Neural crest cell (in vitro differentiated cells): ENCODE results near the gene CHKA. TPM values are rescaled to one million over a fixed set of nuclear protein-coding genes. Genes with fewer than 3 reads are reported as not detected.

Experiments
- DNase-seq: peaks from one replicate; pipeline ENCODE4 v3.0.0; 2021; ENCODE audit warnings: low read depth, mixed read lengths, low spot score
- H3K27ac Mint-ChIP-seq: one replicate; pipeline ENCODE4 v1.8.0; 2021; ENCODE audit warnings: mild to moderate bottlenecking, mixed read lengths; ENCODE audit not compliant: unreplicated experiment
- H3K27me3 Mint-ChIP-seq: 2 replicates; pipeline ENCODE4 v1.8.0; 2021; ENCODE audit warnings: low read depth, mild to moderate bottlenecking, mixed read lengths
- H3K36me3 Mint-ChIP-seq: 2 replicates; pipeline ENCODE4 v1.8.0; 2021; ENCODE audit warnings: low read depth, mild to moderate bottlenecking, mixed read lengths
- H3K4me1 Mint-ChIP-seq: 2 replicates; pipeline ENCODE4 v1.8.0; 2021; ENCODE audit warnings: mixed read lengths
- H3K4me3 Mint-ChIP-seq: one replicate; pipeline ENCODE4 v1.8.0; 2021; ENCODE audit warnings: mild to moderate bottlenecking, mixed read lengths
- H3K9me3 Mint-ChIP-seq: 2 replicates; pipeline ENCODE4 v1.8.0; 2021; ENCODE audit warnings: mixed read lengths
- CTCF ChIP-seq: fragments of 200-600 bp; sonication (generic); conservative IDR thresholded peaks from 2 replicates; pipeline ENCODE4 v1.5.0; 2021; ENCODE audit warnings: antibody characterized with exemption, mild to moderate bottlenecking
- total RNA-seq: library from RNA; stranded (reverse); gene quantifications from 2 replicates; pipeline ENCODE4 v1.2.1, GENCODE V29; 2021

Gene CHKA
- total RNA-seq, 1 donor from 2014 or later = 44.2 TPM

DNA sequence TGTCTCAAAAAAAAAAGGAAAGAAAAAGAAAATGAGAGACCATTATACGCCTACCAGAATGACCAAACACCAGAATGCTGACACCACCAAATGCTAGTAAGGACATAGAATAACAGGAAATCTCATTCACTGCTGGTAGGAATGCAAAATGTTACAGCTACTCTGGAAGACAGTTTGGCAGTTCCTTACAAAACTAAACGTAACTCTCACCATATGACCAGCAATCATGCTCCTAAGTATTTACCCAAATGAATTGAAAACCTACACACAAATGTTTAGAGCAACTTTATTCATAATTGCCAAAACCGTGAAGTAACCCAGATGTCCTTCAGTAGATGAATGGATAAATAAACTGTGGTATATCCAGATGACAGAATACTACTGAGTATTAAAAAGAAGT lies 7.2 kb downstream of the CHKA start:
- Mint-ChIP-seq H3K4me1 (peaks cover 21% of the 10 kb centered on the region), H3K9me3 (no peaks in the 10 kb centered on the region), H3K27ac (no peak overlapping the region)

DNA sequence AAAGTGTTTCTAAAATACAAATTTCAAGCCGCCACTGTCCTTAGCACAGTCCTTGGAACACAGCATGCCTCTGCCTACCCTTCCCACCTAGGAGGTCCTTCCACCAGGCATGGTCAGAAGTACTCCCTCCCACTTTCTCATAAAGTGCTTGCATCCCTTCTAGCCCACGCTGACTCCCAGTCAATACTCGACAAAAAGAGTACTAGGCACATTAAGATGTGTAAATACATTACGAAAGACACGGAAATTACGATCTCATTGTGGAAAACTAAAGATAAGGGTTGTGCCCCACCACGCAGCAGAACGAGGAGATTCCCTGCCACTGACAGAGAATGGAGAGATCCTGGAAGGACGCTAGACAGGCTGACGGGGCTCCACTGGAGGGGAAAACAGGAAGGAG lies 13.5 kb downstream of the CHKA start:
- Mint-ChIP-seq H3K4me3 (no peak overlapping the region), H3K27me3 (no peaks in the 10 kb centered on the region), H3K36me3 (peaks cover 3% of the 10 kb centered on the region), H3K9me3 (no peaks in the 10 kb centered on the region), H3K4me1 (peaks cover 14% of the 10 kb centered on the region), H3K27ac (no peak overlapping the region)
- DNase-seq = no peak
- TF ChIP-seq CTCF = no peak

More for the DNA sequence above, 7.2 kb downstream of the CHKA start:
- TF ChIP-seq CTCF = no peak
- no peak overlapping the region for H3K4me3 Mint-ChIP-seq
- no peaks in the 10 kb centered on the region for H3K36me3 Mint-ChIP-seq
- DNase-seq = no peak
- H3K27me3 Mint-ChIP-seq = no peaks in the 10 kb centered on the region

- H3K4me1 Mint-ChIP-seq = peaks cover 14% of the 10 kb centered on the region
- TF ChIP-seq CTCF = no peak
- H3K27me3 Mint-ChIP-seq = no peaks in the 10 kb centered on the region
- no peak overlapping the region for H3K4me3 Mint-ChIP-seq
- no peak overlapping the region for H3K27ac Mint-ChIP-seq
- peaks cover 6% of the 10 kb centered on the region for H3K9me3 Mint-ChIP-seq
- H3K36me3 Mint-ChIP-seq = peaks cover 11% of the 10 kb centered on the region
- no peak for DNase-seq
Measured at GRCh38 chr11:68106165-68106940, 14.8 kb downstream of the CHKA start.

DNA sequence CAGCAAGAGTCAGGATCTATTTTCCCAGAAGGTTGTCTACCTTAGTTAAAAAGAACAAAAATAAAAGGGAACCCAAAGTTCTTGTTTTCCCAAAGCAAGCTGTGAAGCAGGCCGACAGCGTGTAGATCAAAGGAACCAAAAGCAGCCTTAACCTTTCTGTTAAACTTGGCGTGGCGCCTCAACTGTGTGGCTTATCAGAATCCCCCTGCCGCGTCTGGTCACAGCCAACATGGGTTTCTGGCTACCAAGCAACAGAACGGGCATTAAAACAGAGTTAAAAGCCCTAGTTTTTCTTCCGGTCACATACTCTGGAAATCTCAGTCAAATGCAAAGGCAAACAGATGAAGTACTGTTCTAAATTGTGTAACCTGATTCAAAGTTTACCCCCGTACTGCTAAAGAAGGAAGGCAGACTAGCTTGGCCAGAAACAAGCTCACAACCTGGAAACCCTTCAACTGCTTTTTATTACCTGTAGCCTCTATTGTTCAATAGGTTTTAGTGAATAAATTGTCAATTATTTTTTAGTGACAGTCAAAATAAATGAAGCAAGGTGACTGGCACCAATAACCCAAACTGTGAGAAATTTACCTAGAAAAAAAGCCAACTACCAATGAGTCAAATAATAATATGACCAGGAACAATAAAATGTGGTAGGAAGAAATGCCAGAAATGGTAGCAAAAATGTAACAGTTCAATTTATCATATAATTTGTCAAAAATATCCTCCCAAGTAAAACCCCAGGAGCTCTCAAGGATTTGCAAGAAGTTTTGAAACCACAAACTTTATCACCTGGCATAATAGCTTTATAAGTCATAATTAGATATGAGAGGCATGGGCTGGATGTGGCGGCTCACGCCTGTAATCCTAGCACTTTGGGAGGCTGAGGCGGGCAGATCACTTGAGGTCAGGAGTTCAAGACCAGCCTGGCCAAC lies 21.4 kb downstream of the CHKA start:
- TF ChIP-seq CTCF = no peak
- H3K27ac Mint-ChIP-seq = no peak overlapping the region
- H3K36me3 Mint-ChIP-seq = peaks cover 18% of the 10 kb centered on the region
- H3K4me3 Mint-ChIP-seq = no peak overlapping the region
- no peaks in the 10 kb centered on the region for H3K27me3 Mint-ChIP-seq
- DNase-seq = no peak
- peaks cover 17% of the 10 kb centered on the region for H3K4me1 Mint-ChIP-seq
- H3K9me3 Mint-ChIP-seq = peaks cover 6% of the 10 kb centered on the region

DNA sequence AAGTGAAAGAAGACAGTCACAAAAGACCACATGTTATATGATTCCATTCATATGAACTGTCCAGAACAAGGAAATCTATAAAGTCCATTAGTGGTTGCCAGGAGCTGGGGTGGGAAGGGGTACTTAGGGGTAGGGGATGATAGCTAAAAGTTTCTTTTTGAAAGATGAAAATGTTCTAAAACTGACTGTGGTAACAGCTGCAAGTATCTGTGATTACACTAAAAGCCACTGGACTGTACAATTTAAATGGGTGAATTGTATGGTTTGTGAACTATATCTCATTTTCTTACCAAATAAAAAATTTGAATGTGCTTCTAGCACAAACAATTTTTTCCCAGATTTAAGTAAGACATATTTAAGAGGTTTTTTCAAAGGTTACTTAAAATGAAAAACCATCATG lies 22.1 kb downstream of the CHKA start:
- TF ChIP-seq CTCF = no peak

More for the DNA sequence above, 22.1 kb downstream of the CHKA start:
- no peak for DNase-seq
- Mint-ChIP-seq H3K9me3 (peaks cover 6% of the 10 kb centered on the region), H3K4me1 (peaks cover 17% of the 10 kb centered on the region), H3K27me3 (no peaks in the 10 kb centered on the region), H3K4me3 (no peak overlapping the region), H3K27ac (no peak overlapping the region), H3K36me3 (peaks cover 18% of the 10 kb centered on the region)
